ENCODE results near the gene ERICH6B. TPM values are rescaled to one million over a fixed set of nuclear protein-coding genes. Genes with fewer than 3 reads are reported as not detected.
A peak's percentile ranks its signal among the peaks of the same experiment; 100 is the strongest.

The ERICH6B gene
- total RNA-seq, 1 experiment from 2014 or later, result not detected

DNA sequence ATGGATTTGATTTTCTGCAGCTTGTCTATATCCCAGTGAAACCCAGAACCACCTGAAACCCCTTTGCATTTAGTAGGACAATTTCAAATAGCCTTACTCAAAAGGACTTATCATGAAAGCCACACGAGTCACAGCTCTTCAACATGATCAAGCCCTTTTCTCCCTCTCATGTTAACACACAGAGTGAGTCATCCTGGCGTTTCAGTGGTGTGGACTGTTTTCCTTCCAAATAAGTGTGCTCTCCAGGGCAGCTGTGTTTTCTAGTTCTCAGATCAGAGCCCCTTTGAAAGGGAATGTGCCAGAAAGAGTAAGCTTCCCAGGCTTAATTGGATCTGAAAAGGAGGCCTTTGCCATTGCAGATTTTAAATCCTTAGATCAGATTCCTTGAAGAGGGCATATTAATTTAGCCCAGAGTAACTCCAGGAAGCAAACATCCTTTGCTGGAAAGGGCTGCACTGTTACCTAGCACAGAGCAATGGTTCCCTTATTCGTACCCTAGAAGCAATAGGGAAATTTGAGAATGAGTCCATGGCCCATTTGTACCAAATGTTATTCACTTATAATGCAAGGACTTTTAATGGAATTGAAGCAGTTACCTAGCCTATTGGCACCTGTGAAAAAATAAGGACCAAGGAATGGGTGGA, 51.3 kb downstream of the ERICH6B start:
- POLR2A ChIA-PET (ENCODE audit: unreplicated experiment), result no interaction called here
- peak; percentile 71 for DNase-seq
- H3K9ac ChIP-seq (ENCODE audit: low read length), result no peak overlapping the region
- H3K4me3 ChIP-seq (ENCODE audit: low read length), result no peak overlapping the region
- no peak for TF ChIP-seq EZH2 (IDR thresholded peaks at IDR 0.05; ENCODE audit: low read length, unreplicated experiment)
- TF ChIP-seq EZH2phosphoT487 (IDR thresholded peaks at IDR 0.05; ENCODE audit: borderline replicate concordance, low read length), result no peak
- TF ChIP-seq, protein P1, sequence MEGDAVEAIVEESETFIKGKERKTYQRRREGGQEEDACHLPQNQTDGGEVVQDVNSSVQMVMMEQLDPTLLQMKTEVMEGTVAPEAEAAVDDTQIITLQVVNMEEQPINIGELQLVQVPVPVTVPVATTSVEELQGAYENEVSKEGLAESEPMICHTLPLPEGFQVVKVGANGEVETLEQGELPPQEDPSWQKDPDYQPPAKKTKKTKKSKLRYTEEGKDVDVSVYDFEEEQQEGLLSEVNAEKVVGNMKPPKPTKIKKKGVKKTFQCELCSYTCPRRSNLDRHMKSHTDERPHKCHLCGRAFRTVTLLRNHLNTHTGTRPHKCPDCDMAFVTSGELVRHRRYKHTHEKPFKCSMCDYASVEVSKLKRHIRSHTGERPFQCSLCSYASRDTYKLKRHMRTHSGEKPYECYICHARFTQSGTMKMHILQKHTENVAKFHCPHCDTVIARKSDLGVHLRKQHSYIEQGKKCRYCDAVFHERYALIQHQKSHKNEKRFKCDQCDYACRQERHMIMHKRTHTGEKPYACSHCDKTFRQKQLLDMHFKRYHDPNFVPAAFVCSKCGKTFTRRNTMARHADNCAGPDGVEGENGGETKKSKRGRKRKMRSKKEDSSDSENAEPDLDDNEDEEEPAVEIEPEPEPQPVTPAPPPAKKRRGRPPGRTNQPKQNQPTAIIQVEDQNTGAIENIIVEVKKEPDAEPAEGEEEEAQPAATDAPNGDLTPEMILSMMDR (conservative IDR thresholded peaks at IDR 0.05; ENCODE audit: low read depth, low read length), result no peak
- intact Hi-C loops (cut with micrococcal nuclease), result no loop called here
- CTCF ChIA-PET, result no interaction called here
- ATAC-seq, result peak; percentile 97
- H3K4me2 ChIP-seq (ENCODE audit: low read length), result no peak overlapping the region
- H3K36me3 ChIP-seq (ENCODE audit: low read depth, low read length), result no peaks in the 10 kb centered on the region
- BruUV-seq (replicated peaks), result no TSS peak
- H3K9me2 ChIP-seq (replicated peaks; ENCODE audit: low read length), result no peaks in the 10 kb centered on the region
- H2AFZ ChIP-seq (ENCODE audit: low read length), result no peak overlapping the region
- H3K79me2 ChIP-seq (ENCODE audit: low read length), result no peaks in the 10 kb centered on the region
- H4K20me1 ChIP-seq (ENCODE audit: low read length), result no peaks in the 10 kb centered on the region
- no peaks in the 10 kb centered on the region for H3K9me3 ChIP-seq (ENCODE audit: low read length)
- no peaks in the 10 kb centered on the region for H3F3A ChIP-seq (ENCODE audit: low read length, unreplicated experiment)
- no peaks in the 10 kb centered on the region for H3K27me3 ChIP-seq (ENCODE audit: low read length)
- peaks cover 8% of the 10 kb centered on the region; the same call in 1 of the 2 replicates for H3K4me1 ChIP-seq (ENCODE audit: insufficient read depth, low read length)
- no peak overlapping the region for H3K27ac ChIP-seq (ENCODE audit: low read length)

DNA sequence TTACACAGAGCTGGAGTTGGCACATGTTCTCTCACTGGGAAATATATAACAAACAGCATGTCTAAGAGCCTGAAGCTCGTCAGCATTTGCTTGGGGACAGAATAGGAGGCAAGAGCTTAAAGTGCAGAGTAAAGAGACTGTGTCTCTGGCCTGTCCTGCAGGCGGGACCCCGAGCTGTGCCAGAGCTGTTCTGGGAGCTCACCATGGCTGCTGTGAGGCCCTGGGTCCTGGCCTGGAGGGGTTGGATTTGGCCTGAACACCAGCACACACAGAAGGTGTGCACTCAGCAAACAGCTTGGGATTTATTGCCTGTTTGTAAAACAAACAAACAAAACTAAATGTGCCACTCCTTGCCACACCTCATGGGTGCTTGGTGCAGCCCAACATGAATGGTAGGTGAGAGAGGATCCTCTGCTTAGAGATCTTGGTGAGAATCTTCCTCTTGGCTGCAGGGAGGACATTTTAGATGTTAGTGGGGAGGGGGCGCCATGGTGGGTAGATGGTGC, 60.9 kb downstream of the ERICH6B start:
- Histone ChIP-seq H4K20me1 (ENCODE audit: low read length) (no peaks in the 10 kb centered on the region), H3K4me3 (ENCODE audit: low read length) (no peak overlapping the region), H3K79me2 (ENCODE audit: low read length) (no peaks in the 10 kb centered on the region), H3K27ac (ENCODE audit: low read length) (no peak overlapping the region), H3K9me3 (ENCODE audit: low read length) (no peaks in the 10 kb centered on the region), H3K27me3 (ENCODE audit: low read length) (no peaks in the 10 kb centered on the region), H3K36me3 (ENCODE audit: low read depth, low read length) (no peaks in the 10 kb centered on the region), H3K4me2 (ENCODE audit: low read length) (no peak overlapping the region), H3K9ac (ENCODE audit: low read length) (no peak overlapping the region), H3K9me2 (replicated peaks; ENCODE audit: low read length) (no peaks in the 10 kb centered on the region), H3F3A (ENCODE audit: low read length, unreplicated experiment) (no peaks in the 10 kb centered on the region), H2AFZ (ENCODE audit: low read length) (no peak overlapping the region), H3K4me1 (ENCODE audit: insufficient read depth, low read length) (no peaks in the 10 kb centered on the region)
- intact Hi-C loops (cut with micrococcal nuclease), result no loop called here
- BruUV-seq (replicated peaks), result no TSS peak
- no peak for TF ChIP-seq EZH2 (IDR thresholded peaks at IDR 0.05; ENCODE audit: low read length, unreplicated experiment)
- TF ChIP-seq, protein P1 (conservative IDR thresholded peaks at IDR 0.05; ENCODE audit: low read depth, low read length), result no peak
- TF ChIP-seq EZH2phosphoT487 (IDR thresholded peaks at IDR 0.05; ENCODE audit: borderline replicate concordance, low read length), result no peak
- POLR2A ChIA-PET (ENCODE audit: unreplicated experiment), result interaction anchor here (0.5 kb wide), 1 partner anchor 472 kb away, joined by 3 read pairs; no protein-coding TSS in a partner anchor
- CTCF ChIA-PET, result no interaction called here
- DNase-seq (no peak), ATAC-seq (peak; percentile 55)

DNA sequence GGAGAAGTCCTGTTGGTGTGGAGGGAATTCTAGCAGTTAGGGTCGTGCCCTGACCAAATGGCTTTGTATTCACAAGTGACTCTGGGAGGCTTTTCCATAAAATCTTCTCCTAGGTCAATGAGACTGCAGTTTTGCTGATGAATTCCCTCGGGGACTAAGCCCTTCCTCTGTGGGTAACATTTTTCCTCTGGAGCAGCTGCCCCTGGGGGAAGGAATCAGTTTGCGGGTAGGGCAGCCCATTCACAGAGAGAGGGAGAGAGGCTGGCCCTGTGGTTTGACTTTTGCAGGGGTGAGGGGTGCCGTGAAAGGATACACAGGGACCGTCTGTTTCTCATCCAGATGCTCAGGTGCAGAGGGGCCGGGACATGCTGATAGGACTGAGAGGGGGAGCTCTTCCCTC, 67.3 kb downstream of the ERICH6B start:
- Histone ChIP-seq H3F3A (ENCODE audit: low read length, unreplicated experiment) (no peaks in the 10 kb centered on the region), H3K27me3 (ENCODE audit: low read length) (no peaks in the 10 kb centered on the region), H3K9ac (ENCODE audit: low read length) (no peak overlapping the region), H3K36me3 (ENCODE audit: low read depth, low read length) (no peaks in the 10 kb centered on the region), H3K4me3 (ENCODE audit: low read length) (no peak overlapping the region), H3K9me3 (ENCODE audit: low read length) (no peaks in the 10 kb centered on the region), H3K4me2 (ENCODE audit: low read length) (no peak overlapping the region), H3K79me2 (ENCODE audit: low read length) (no peaks in the 10 kb centered on the region), H2AFZ (ENCODE audit: low read length) (no peak overlapping the region), H4K20me1 (ENCODE audit: low read length) (no peaks in the 10 kb centered on the region), H3K9me2 (replicated peaks; ENCODE audit: low read length) (no peaks in the 10 kb centered on the region), H3K4me1 (ENCODE audit: insufficient read depth, low read length) (no peaks in the 10 kb centered on the region), H3K27ac (ENCODE audit: low read length) (no peak overlapping the region)
- intact Hi-C loops (cut with micrococcal nuclease), result no loop called here
- CTCF ChIA-PET, result no interaction called here
- no TSS peak for BruUV-seq (replicated peaks)
- no peak for ATAC-seq
- no peak for TF ChIP-seq EZH2 (IDR thresholded peaks at IDR 0.05; ENCODE audit: low read length, unreplicated experiment)
- TF ChIP-seq, protein P1 (conservative IDR thresholded peaks at IDR 0.05; ENCODE audit: low read depth, low read length), result no peak
- no peak for TF ChIP-seq EZH2phosphoT487 (IDR thresholded peaks at IDR 0.05; ENCODE audit: borderline replicate concordance, low read length)
- POLR2A ChIA-PET (ENCODE audit: unreplicated experiment), result no interaction called here
- DNase-seq, result no peak
